SU-DHL-6 (cell line): ENCODE measurements around the gene PPP2R5C.

Experiments used
- EZH2phosphoT487 ChIP-seq: fragments of 200-600 bp; sonication (generic), shearing (Covaris generic); conservative IDR thresholded peaks from 2 replicates; pipeline ENCODE4 v1.6.1; 2018; ENCODE audit warnings: mild to moderate bottlenecking, antibody characterized with exemption, low read length, moderate library complexity, mixed read lengths
- TF ChIP-seq, protein P1 (sequence below): fragments of 200-600 bp; sonication (generic); IDR thresholded peaks from one replicate; pipeline ENCODE4 v1.5.1; 2017; ENCODE audit warnings: antibody characterized with exemption, mild to moderate bottlenecking, low read length, moderate library complexity; ENCODE audit not compliant: insufficient read depth, poor library complexity, severe bottlenecking

DNA sequence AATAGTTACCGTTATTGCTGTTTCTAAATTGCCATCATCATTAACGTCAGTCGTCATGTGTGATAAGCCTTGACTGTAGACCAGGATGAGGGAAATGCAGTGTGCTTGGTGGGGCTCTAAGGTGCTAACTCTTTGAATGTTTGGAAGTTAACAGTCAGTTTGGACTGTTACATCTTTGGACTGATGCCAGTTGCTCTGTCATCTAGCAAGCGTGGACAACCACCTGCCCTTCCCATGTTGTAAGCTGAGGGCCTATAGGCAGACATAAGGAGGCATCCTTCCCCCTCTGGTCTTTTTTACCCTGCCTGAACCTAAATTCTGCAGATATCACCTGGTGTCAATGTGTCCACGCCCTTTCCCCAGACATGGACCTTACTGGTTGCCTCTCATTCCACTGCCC is 94.4 kb downstream of the PPP2R5C start:
- TF ChIP-seq, protein P1, sequence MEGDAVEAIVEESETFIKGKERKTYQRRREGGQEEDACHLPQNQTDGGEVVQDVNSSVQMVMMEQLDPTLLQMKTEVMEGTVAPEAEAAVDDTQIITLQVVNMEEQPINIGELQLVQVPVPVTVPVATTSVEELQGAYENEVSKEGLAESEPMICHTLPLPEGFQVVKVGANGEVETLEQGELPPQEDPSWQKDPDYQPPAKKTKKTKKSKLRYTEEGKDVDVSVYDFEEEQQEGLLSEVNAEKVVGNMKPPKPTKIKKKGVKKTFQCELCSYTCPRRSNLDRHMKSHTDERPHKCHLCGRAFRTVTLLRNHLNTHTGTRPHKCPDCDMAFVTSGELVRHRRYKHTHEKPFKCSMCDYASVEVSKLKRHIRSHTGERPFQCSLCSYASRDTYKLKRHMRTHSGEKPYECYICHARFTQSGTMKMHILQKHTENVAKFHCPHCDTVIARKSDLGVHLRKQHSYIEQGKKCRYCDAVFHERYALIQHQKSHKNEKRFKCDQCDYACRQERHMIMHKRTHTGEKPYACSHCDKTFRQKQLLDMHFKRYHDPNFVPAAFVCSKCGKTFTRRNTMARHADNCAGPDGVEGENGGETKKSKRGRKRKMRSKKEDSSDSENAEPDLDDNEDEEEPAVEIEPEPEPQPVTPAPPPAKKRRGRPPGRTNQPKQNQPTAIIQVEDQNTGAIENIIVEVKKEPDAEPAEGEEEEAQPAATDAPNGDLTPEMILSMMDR: no peak
- no peak for TF ChIP-seq EZH2phosphoT487
